Small intestine (tissue), 7 donors: ENCODE results near the gene VDAC2. TPM values are rescaled to one million over a fixed set of nuclear protein-coding genes. Genes with fewer than 3 reads are reported as not detected.
"Not testable (repeated sequence)": the region's sequence is repeated elsewhere in the genome, so short reads cannot be mapped to it uniquely, and the experiment has no call there.

Experiments
- DNase-seq, 2 donors: peaks; one replicate each; pipeline versions ENCODE4 v3.0.0 to v3.0.0-alpha.2; 2013
- FAIRE-seq: peaks from 2 replicates; lab custom pipeline; 2012; peaks lifted over from hg19 to GRCh38; lab: Jason Lieb, UNC
- H3K27ac ChIP-seq, 3 donors: one replicate each; pipeline ENCODE4 v1.5.1; 2013; ENCODE audit warnings: low read length in 2 of 3, mild to moderate bottlenecking in 2 of 3, control low read depth in 1 of 3, inconsistent platforms in 1 of 3, low read depth in 1 of 3, moderate library complexity in 1 of 3
- H3K27me3 ChIP-seq, 3 donors: one replicate each; pipeline ENCODE4 v1.6.1; 2013; ENCODE audit warnings: low read length in 3 of 3, inconsistent platforms in 1 of 3; ENCODE audit not compliant: control insufficient read depth in 3 of 3, insufficient read depth in 3 of 3
- H3K36me3 ChIP-seq, 3 donors: one replicate each; pipeline ENCODE4 v1.6.1; 2013; ENCODE audit warnings: low read length in 3 of 3, inconsistent platforms in 1 of 3, low read depth in 1 of 3, mild to moderate bottlenecking in 1 of 3, moderate library complexity in 1 of 3; ENCODE audit not compliant: control insufficient read depth in 3 of 3, insufficient read depth in 2 of 3
- H3K4me1 ChIP-seq, 3 donors: one replicate each; pipeline ENCODE4 v1.6.1; 2013; ENCODE audit warnings: low read length in 2 of 3, inconsistent platforms in 1 of 3, low read depth in 1 of 3, mild to moderate bottlenecking in 1 of 3, moderate library complexity in 1 of 3; ENCODE audit not compliant: control insufficient read depth in 3 of 3, insufficient read depth in 2 of 3
- H3K4me3 ChIP-seq, 3 donors: one replicate each; pipeline ENCODE4 v1.5.1; 2013; ENCODE audit warnings: low read length in 3 of 3, control low read depth in 1 of 3, inconsistent platforms in 1 of 3, low read depth in 1 of 3, mild to moderate bottlenecking in 1 of 3, moderate library complexity in 1 of 3
- H3K9me3 ChIP-seq, 2 donors: one replicate each; pipeline ENCODE4 v1.6.1; 2013; ENCODE audit warnings: low read depth in 1 of 2, low read length in 1 of 2; ENCODE audit not compliant: control insufficient read depth in 2 of 2, insufficient read depth in 1 of 2
- WGBS, 3 donors: extraction: QIAGEN DNeasy Blood & Tissue Kit; methylation state at CpG; one replicate each; pipeline ENCODE4 v1.1.7; 2013; 5-methylcytosine and 5-hydroxymethylcytosine counted together
- polyA plus RNA-seq, 4 donors: library from polyadenylated mRNA; stranded (reverse) in 3 of 4; unstranded in 1 of 4; fragments of 200-250 nt in 3 of 4; fragments of 120-200 nt in 1 of 4; gene quantifications; one replicate each; pipeline versions ENCODE4 v1.2.1 to v1.2.3, GENCODE V29; 2013
- donor health status: healthy with polysubstance abuse.
- donor health status: control.
- donor health status: control.
- donor health status: Bipolar disorder and iron deficiency.
- donor health status: healthy.

The VDAC2 gene
- polyA plus RNA-seq, 4 donors: 169 to 313 (median 236) TPM

DNA sequence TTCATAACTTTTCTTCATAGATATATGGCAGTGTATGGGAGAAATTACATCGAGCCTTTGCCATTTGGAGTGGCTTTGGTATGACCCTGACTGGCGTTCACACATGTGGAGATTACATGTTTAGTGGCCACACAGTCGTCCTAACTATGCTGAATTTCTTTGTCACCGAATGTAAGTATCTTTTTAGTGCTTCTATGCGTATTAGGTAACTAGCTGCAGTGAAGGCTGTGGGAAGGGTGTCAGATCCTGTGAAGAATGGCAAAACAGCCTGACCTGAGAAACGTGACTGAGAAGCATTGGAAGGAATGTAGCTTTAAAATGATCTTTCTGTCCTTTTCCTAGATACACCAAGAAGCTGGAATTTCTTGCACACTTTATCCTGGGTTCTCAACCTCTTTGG is 34.5 kb upstream of the VDAC2 start:
- DNase-seq (no peak), FAIRE-seq (no peak)
- H3K36me3 ChIP-seq: peaks cover 3 to 9% (median 8%) of the 10 kb centered on the region in 3 donors
- no peaks in the 10 kb centered on the region for H3K4me1 ChIP-seq
- WGBS, 3 donors: 93 to 95% (median 94%) methylated on average over 6 of the region's 6 CpGs
- H3K27ac ChIP-seq: no peak overlapping the region
- no peak overlapping the region for H3K4me3 ChIP-seq
- H3K9me3 ChIP-seq: no peaks in the 10 kb centered on the region
- no peaks in the 10 kb centered on the region for H3K27me3 ChIP-seq

- Histone ChIP-seq H3K36me3 (peaks cover 3 to 9% (median 8%) of the 10 kb centered on the region in 3 donors), H3K27me3 (no peaks in the 10 kb centered on the region), H3K4me1 (no peaks in the 10 kb centered on the region), H3K4me3 (no peak overlapping the region), H3K27ac (no peak overlapping the region), H3K9me3 (no peaks in the 10 kb centered on the region)
- FAIRE-seq: no peak
- WGBS, 3 donors: 99 to 100% (median 100%) methylated on average over 1 of the region's 1 CpG
- DNase-seq: no peak
Measured at GRCh38 chr10:75176736-75177135, 33.9 kb upstream of the VDAC2 start.

- Histone ChIP-seq H3K4me3 (no peak overlapping the region), H3K27me3 (no peaks in the 10 kb centered on the region), H3K9me3 (no peaks in the 10 kb centered on the region), H3K27ac (no peak overlapping the region), H3K36me3 (peaks cover 3 to 6% (median 5%) of the 10 kb centered on the region in 3 donors), H3K4me1 (no peaks in the 10 kb centered on the region)
- WGBS, 3 donors: 94 to 100% (median 94%) methylated on average over 1 of the region's 1 CpG
- DNase-seq: no peak
- no peak for FAIRE-seq
Measured at GRCh38 chr10:75179657-75180177, 30.9 kb upstream of the VDAC2 start.

DNA sequence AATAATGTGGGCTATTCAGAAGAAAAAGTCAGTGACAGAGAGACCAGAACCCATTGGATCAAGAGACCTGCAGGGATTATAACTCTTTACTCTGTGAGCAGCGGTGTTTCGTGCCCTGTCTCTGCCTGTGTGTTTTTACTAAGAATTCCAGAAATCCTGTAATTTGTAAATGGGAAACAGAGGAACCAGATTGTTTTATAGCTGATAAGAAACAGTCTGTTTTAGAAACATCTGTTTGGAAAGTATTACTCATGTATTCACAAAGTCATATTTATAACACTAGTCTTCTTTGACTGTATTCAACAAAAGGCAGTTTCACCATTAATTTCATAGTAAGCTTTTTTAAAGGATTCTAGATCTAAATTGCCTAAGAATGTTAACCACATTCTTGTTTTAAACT is 30.0 kb upstream of the VDAC2 start:
- Histone ChIP-seq H3K9me3 (no peaks in the 10 kb centered on the region), H3K4me1 (no peaks in the 10 kb centered on the region), H3K27ac (no peak overlapping the region), H3K27me3 (no peaks in the 10 kb centered on the region), H3K4me3 (no peak overlapping the region), H3K36me3 (peaks cover 3 to 5% (median 5%) of the 10 kb centered on the region in 3 donors)
- FAIRE-seq (no peak), DNase-seq (no peak)
- 88 to 98% (median 94%) methylated on average over 2 of the region's 2 CpGs for WGBS, 3 donors

DNA sequence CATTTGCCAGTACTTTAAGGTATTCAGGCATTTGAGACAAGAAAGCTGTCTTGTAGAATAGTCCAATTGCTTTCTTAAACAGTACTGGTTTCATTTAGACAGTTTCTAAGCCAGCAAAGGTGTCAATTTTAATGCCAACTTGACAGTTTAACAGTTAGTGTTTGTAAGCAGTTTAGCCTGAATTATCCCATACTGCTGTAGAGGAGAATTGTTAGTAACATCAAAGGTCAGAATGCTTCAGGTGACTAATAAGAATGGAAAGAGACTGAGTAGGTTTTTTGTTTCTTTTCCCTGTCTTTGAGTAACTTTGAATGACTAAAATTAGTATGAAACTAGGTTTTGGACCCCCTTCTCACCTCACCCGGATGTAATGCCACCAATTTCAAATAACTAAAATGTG is 29.5 kb upstream of the VDAC2 start:
- WGBS, 3 donors: 68 to 82% (median 71%) methylated on average over 1 of the region's 1 CpG
- Histone ChIP-seq H3K4me1 (no peaks in the 10 kb centered on the region), H3K27ac (no peak overlapping the region), H3K27me3 (no peaks in the 10 kb centered on the region), H3K4me3 (no peak overlapping the region), H3K9me3 (no peaks in the 10 kb centered on the region), H3K36me3 (peaks cover 3 to 5% (median 3%) of the 10 kb centered on the region in 3 donors)
- DNase-seq (peak in 1 of 2 donors; percentile 30), FAIRE-seq (no peak)

DNA sequence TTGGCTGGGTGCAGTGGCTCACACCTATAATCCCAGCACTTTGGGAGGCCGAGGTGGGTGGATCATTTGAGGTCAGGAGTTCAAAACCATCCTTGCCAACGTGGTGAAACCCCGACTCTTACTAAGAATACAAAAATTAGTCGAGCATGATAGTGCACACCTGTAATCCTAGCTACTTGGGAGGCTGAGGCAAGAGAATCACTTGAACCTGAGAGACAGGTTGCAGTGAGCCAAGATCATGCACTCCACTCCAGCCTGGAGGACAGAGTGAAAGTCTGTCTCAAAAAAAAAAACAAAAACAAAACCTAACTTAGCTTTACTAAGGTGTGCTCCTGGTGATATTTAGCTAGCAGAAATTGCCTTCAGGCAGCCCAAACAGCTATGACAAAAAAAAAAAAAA is 24.3 kb upstream of the VDAC2 start:
- no peak overlapping the region for H3K4me3 ChIP-seq
- 22 to 49% (median 37%) methylated on average over 4 of the region's 4 CpGs for WGBS, 3 donors
- H3K9me3 ChIP-seq: no peaks in the 10 kb centered on the region
- H3K4me1 ChIP-seq: no peaks in the 10 kb centered on the region
- peak overlapping the region in 1 of 3 donors; percentile 16 for H3K27ac ChIP-seq
- FAIRE-seq: no peak
- H3K36me3 ChIP-seq: no peaks in the 10 kb centered on the region
- DNase-seq: no peak
- H3K27me3 ChIP-seq: no peaks in the 10 kb centered on the region

GRCh38 chr10:75187961-75188426 is 22.6 kb upstream of the VDAC2 start:
- WGBS, 3 donors: 58 to 73% (median 63%) methylated on average over 3 of the region's 3 CpGs
- Histone ChIP-seq H3K27ac (peak overlapping the region in 1 of 3 donors; percentile 32), H3K27me3 (no peaks in the 10 kb centered on the region), H3K9me3 (no peaks in the 10 kb centered on the region), H3K4me3 (no peak overlapping the region), H3K4me1 (peaks cover 0 to 2% (median 0%) of the 10 kb centered on the region in 3 donors), H3K36me3 (peaks cover 0 to 2% (median 0%) of the 10 kb centered on the region in 3 donors)
- DNase-seq (peak; percentile 75 to 77), FAIRE-seq (no peak)

DNA sequence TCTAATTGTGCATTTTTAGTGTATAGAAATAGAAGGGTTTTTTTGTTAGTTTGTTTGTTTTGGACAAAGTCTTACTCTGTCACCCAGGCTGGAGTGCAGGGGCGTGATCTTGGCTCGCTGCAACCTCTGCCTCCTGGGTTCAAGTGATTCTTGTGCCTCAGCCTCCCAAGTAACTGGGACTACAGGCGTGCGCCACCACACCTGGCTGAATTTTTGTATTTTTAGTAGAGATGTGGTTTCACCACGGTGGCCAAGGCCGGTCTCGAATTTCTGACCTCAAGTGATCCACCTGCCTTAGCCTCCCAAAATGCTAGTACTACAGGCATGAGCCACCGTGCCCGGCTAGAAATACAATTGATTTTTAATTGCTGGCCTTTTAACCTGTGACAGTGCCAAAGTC is 22.1 kb upstream of the VDAC2 start:
- 92 to 96% (median 93%) methylated on average over 9 of the region's 9 CpGs for WGBS, 3 donors
- not testable (repeated sequence) for H3K36me3 ChIP-seq, DNase-seq, H3K4me1 ChIP-seq, H3K27me3 ChIP-seq, H3K9me3 ChIP-seq, H3K4me3 ChIP-seq, H3K27ac ChIP-seq, FAIRE-seq
